WTC11 (cell line): Measurements from ENCODE around the gene CD59.

Source experiments
- CBFB ChIP-seq: sonication (generic); formaldehyde crosslinking; IDR thresholded peaks from 2 replicates; pipeline ENCODE4 v1.8.1; 2022; ENCODE audit warnings: mild to moderate bottlenecking, low read depth, missing genetic modification reagents
- CREM ChIP-seq: sonication (generic); formaldehyde crosslinking; IDR thresholded peaks from 2 replicates; pipeline ENCODE4 v1.8.1; 2022; ENCODE audit warnings: mild to moderate bottlenecking, missing genetic modification reagents, moderate library complexity
- GABPB1 ChIP-seq: sonication (generic); formaldehyde crosslinking; IDR thresholded peaks from 2 replicates; pipeline ENCODE4 v1.8.1; 2023; ENCODE audit warnings: mild to moderate bottlenecking, missing genetic modification reagents
- NR3C1 ChIP-seq: sonication (generic); formaldehyde crosslinking; conservative IDR thresholded peaks from 2 replicates; pipeline ENCODE4 v1.8.1; 2023; ENCODE audit warnings: low read depth, mild to moderate bottlenecking, missing genetic modification reagents
- TEAD1 ChIP-seq: sonication (generic); formaldehyde crosslinking; IDR thresholded peaks from 2 replicates; pipeline ENCODE4 v1.8.0; 2022; ENCODE audit warnings: mild to moderate bottlenecking, missing genetic modification reagents
- TP53 ChIP-seq: sonication (generic); formaldehyde crosslinking; IDR thresholded peaks from 2 replicates; pipeline ENCODE4 v1.8.1; 2023; ENCODE audit warnings: mild to moderate bottlenecking, missing genetic modification reagents
- TF ChIP-seq, protein P1 (sequence below): fragments of 200-600 bp; IDR thresholded peaks from 2 replicates; pipeline ENCODE4 v1.8.0; 2022; ENCODE audit warnings: antibody characterized with exemption
- TF ChIP-seq, protein P2 (sequence below): sonication (generic); formaldehyde crosslinking; IDR thresholded peaks from 2 replicates; pipeline ENCODE4 v1.8.0; 2023; ENCODE audit warnings: missing genetic modification reagents, mild to moderate bottlenecking, borderline replicate concordance

DNA sequence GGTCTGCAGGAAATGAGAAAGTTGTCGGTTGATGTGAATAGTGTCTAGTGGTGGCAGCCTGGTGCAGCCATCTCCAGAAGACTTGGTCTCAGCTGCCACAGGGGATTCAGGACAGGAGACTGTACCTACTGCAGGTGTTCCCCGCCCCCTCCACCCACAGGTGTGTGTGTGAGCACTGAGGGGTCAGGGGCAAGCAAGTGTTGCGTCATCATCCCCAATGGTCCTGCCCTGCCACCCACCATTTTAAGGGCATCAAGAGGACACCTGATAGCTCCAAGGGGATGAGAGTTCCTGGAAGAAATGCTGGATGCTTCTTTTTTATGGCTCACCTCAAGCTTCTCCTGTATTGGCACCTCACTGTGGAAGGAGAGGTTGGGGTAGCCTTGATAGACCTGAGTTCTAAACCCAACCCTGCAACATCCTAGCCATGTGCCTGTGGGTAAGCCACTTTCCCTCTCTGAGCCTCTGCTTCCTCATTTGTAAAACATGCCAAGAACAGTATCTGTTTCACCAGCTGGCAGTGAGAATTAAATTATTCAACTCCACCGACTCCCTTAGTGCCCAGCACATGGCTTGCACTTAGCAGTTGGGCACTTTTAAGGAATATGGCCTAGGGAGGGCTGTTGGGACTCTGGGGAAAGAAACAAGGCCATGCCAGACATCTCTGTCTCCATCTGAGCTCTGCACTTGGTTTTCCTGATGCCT, 41.7 kb downstream of the CD59 start:
- TF ChIP-seq, protein P1, sequence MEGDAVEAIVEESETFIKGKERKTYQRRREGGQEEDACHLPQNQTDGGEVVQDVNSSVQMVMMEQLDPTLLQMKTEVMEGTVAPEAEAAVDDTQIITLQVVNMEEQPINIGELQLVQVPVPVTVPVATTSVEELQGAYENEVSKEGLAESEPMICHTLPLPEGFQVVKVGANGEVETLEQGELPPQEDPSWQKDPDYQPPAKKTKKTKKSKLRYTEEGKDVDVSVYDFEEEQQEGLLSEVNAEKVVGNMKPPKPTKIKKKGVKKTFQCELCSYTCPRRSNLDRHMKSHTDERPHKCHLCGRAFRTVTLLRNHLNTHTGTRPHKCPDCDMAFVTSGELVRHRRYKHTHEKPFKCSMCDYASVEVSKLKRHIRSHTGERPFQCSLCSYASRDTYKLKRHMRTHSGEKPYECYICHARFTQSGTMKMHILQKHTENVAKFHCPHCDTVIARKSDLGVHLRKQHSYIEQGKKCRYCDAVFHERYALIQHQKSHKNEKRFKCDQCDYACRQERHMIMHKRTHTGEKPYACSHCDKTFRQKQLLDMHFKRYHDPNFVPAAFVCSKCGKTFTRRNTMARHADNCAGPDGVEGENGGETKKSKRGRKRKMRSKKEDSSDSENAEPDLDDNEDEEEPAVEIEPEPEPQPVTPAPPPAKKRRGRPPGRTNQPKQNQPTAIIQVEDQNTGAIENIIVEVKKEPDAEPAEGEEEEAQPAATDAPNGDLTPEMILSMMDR, result no peak
- TF ChIP-seq, protein P2, sequence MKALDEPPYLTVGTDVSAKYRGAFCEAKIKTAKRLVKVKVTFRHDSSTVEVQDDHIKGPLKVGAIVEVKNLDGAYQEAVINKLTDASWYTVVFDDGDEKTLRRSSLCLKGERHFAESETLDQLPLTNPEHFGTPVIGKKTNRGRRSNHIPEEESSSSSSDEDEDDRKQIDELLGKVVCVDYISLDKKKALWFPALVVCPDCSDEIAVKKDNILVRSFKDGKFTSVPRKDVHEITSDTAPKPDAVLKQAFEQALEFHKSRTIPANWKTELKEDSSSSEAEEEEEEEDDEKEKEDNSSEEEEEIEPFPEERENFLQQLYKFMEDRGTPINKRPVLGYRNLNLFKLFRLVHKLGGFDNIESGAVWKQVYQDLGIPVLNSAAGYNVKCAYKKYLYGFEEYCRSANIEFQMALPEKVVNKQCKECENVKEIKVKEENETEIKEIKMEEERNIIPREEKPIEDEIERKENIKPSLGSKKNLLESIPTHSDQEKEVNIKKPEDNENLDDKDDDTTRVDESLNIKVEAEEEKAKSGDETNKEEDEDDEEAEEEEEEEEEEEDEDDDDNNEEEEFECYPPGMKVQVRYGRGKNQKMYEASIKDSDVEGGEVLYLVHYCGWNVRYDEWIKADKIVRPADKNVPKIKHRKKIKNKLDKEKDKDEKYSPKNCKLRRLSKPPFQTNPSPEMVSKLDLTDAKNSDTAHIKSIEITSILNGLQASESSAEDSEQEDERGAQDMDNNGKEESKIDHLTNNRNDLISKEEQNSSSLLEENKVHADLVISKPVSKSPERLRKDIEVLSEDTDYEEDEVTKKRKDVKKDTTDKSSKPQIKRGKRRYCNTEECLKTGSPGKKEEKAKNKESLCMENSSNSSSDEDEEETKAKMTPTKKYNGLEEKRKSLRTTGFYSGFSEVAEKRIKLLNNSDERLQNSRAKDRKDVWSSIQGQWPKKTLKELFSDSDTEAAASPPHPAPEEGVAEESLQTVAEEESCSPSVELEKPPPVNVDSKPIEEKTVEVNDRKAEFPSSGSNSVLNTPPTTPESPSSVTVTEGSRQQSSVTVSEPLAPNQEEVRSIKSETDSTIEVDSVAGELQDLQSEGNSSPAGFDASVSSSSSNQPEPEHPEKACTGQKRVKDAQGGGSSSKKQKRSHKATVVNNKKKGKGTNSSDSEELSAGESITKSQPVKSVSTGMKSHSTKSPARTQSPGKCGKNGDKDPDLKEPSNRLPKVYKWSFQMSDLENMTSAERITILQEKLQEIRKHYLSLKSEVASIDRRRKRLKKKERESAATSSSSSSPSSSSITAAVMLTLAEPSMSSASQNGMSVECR (CRISPR knock-in tag), result no peak
- TF ChIP-seq TEAD1 (no peak), GABPB1 (CRISPR knock-in tag) (no peak), TP53 (CRISPR knock-in tag) (no peak), NR3C1 (no peak), CREM (CRISPR knock-in tag) (no peak), CBFB (CRISPR knock-in tag) (no peak)
